ENCODE results near the gene SYNE1. TPM values are rescaled to one million over a fixed set of nuclear protein-coding genes. Genes with fewer than 3 reads are reported as not detected.

SYNE1 gene
- total RNA-seq, 1 experiment from 2014 or later, result 6.5 TPM

GRCh38 chr6:152180601-152181000 lies 456.6 kb downstream of the SYNE1 start:
- no peak overlapping the region for H3K27ac Mint-ChIP-seq
- no peaks in the 10 kb centered on the region for H3K27me3 Mint-ChIP-seq (ENCODE audit: low read depth)
- ATAC-seq (no peak), DNase-seq (ENCODE audit: low spot score) (no peak)
- H3K4me3 Mint-ChIP-seq, result no peak overlapping the region
- TF ChIP-seq, protein P1, sequence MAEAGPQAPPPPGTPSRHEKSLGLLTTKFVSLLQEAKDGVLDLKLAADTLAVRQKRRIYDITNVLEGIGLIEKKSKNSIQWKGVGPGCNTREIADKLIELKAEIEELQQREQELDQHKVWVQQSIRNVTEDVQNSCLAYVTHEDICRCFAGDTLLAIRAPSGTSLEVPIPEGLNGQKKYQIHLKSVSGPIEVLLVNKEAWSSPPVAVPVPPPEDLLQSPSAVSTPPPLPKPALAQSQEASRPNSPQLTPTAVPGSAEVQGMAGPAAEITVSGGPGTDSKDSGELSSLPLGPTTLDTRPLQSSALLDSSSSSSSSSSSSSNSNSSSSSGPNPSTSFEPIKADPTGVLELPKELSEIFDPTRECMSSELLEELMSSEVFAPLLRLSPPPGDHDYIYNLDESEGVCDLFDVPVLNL (CRISPR knock-in tag; IDR thresholded peaks at IDR 0.05; ENCODE audit: borderline replicate concordance, low read depth), result no peak
- TF ChIP-seq NFE2L1 (CRISPR knock-in tag; IDR thresholded peaks at IDR 0.05), result no peak
- TF ChIP-seq, protein P2, sequence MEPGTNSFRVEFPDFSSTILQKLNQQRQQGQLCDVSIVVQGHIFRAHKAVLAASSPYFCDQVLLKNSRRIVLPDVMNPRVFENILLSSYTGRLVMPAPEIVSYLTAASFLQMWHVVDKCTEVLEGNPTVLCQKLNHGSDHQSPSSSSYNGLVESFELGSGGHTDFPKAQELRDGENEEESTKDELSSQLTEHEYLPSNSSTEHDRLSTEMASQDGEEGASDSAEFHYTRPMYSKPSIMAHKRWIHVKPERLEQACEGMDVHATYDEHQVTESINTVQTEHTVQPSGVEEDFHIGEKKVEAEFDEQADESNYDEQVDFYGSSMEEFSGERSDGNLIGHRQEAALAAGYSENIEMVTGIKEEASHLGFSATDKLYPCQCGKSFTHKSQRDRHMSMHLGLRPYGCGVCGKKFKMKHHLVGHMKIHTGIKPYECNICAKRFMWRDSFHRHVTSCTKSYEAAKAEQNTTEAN (CRISPR knock-in tag; IDR thresholded peaks at IDR 0.05), result no peak
- no peak for TF ChIP-seq JUN (CRISPR knock-in tag; IDR thresholded peaks at IDR 0.05)
- TF ChIP-seq CREB1 (CRISPR knock-in tag; IDR thresholded peaks at IDR 0.05), result no peak
- TF ChIP-seq GABPB1 (CRISPR knock-in tag; IDR thresholded peaks at IDR 0.05), result no peak
- TF ChIP-seq, protein P3, sequence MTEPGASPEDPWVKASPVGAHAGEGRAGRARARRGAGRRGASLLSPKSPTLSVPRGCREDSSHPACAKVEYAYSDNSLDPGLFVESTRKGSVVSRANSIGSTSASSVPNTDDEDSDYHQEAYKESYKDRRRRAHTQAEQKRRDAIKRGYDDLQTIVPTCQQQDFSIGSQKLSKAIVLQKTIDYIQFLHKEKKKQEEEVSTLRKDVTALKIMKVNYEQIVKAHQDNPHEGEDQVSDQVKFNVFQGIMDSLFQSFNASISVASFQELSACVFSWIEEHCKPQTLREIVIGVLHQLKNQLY (CRISPR knock-in tag; IDR thresholded peaks at IDR 0.05), result no peak
- TF ChIP-seq, protein P4, sequence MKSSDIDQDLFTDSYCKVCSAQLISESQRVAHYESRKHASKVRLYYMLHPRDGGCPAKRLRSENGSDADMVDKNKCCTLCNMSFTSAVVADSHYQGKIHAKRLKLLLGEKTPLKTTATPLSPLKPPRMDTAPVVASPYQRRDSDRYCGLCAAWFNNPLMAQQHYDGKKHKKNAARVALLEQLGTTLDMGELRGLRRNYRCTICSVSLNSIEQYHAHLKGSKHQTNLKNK (CRISPR knock-in tag; IDR thresholded peaks at IDR 0.05), result no peak
- no peak for TF ChIP-seq KAT7 (CRISPR knock-in tag; IDR thresholded peaks at IDR 0.05; ENCODE audit: borderline replicate concordance)
- TF ChIP-seq ZNF532 (CRISPR knock-in tag; IDR thresholded peaks at IDR 0.05; ENCODE audit: borderline replicate concordance), result no peak
- no peak for TF ChIP-seq SMAD4 (CRISPR knock-in tag; IDR thresholded peaks at IDR 0.05)
- TF ChIP-seq CREM (CRISPR knock-in tag; IDR thresholded peaks at IDR 0.05), result no peak
- no peak for TF ChIP-seq ELF4 (CRISPR knock-in tag; IDR thresholded peaks at IDR 0.05; ENCODE audit: low read depth)
- no peaks in the 10 kb centered on the region for H3K9me3 Mint-ChIP-seq
- H3K4me1 Mint-ChIP-seq, result no peaks in the 10 kb centered on the region
- H3K36me3 Mint-ChIP-seq, result no peaks in the 10 kb centered on the region
- POLR2A ChIA-PET, result interaction anchor here (0.5 kb wide), 1 partner anchor 288 kb away, joined by 4 read pairs; no protein-coding TSS in a partner anchor
- CTCF ChIA-PET, result no interaction called here

DNA sequence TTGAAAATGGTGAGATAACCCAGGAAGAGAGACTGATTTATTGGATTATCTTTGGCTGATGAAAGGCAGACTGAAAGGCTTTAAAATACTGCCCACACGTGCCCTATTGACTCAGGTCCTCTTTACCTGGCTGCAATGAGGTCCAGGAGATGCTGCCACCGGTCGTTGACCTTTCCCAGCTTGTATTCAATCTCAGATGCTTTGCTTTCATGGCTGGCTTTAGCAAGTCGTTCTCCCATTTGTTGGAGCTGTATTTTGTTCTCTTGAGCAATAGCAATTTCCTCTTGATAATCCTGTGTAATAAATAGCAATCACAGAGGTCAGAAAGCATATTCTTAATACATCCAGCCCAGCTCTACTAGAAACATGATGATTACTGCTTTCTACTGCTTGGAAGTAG lies 460.9 kb downstream of the SYNE1 start:
- Mint-ChIP-seq H3K27ac (no peak overlapping the region), H3K9me3 (no peaks in the 10 kb centered on the region), H3K27me3 (ENCODE audit: low read depth) (no peaks in the 10 kb centered on the region), H3K4me1 (peaks cover 3% of the 10 kb centered on the region), H3K36me3 (no peaks in the 10 kb centered on the region), H3K4me3 (no peak overlapping the region)
- no peak for DNase-seq (ENCODE audit: low spot score)
- ChIA-PET POLR2A (interaction anchor here (0.7 kb wide), 1 partner anchor 9 kb away, joined by 5 read pairs; no protein-coding TSS in a partner anchor), CTCF (interaction anchor here (0.8 kb wide), 1 partner anchor 11 kb away, joined by 3 read pairs; no protein-coding TSS in a partner anchor)
- no peak for ATAC-seq
- TF ChIP-seq CBFB (CRISPR knock-in tag; IDR thresholded peaks at IDR 0.05; ENCODE audit: low read depth) (no peak), ATF2 (CRISPR knock-in tag; IDR thresholded peaks at IDR 0.05; ENCODE audit: borderline replicate concordance, low read depth) (no peak), AFF4 (CRISPR knock-in tag; IDR thresholded peaks at IDR 0.05; ENCODE audit: borderline replicate concordance) (no peak), TEAD4 (CRISPR knock-in tag; IDR thresholded peaks at IDR 0.05) (no peak), NR1H2 (CRISPR knock-in tag; IDR thresholded peaks at IDR 0.05) (no peak)
- TF ChIP-seq, protein P5, sequence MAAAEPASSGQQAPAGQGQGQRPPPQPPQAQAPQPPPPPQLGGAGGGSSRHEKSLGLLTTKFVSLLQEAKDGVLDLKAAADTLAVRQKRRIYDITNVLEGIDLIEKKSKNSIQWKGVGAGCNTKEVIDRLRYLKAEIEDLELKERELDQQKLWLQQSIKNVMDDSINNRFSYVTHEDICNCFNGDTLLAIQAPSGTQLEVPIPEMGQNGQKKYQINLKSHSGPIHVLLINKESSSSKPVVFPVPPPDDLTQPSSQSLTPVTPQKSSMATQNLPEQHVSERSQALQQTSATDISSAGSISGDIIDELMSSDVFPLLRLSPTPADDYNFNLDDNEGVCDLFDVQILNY (CRISPR knock-in tag; IDR thresholded peaks at IDR 0.05), result no peak
- TF ChIP-seq, protein P6, sequence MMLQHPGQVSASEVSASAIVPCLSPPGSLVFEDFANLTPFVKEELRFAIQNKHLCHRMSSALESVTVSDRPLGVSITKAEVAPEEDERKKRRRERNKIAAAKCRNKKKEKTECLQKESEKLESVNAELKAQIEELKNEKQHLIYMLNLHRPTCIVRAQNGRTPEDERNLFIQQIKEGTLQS (CRISPR knock-in tag; conservative IDR thresholded peaks at IDR 0.05), result no peak

All from WTC11 (cell line).